Stimulated activated CD8-positive, alpha-beta memory T cell treated with anti-CD3 and anti-CD28 coated beads, Interleukin-15, amount 100 ng/mL, for 24 hours (primary cell): ENCODE measurements around the gene CCDC92B.

ENCODE experiments used
- DNase-seq: peaks from one replicate; pipeline ENCODE4 v3.0.0-alpha.2; 2020; ENCODE audit warnings: low read depth

CCDC92B gene

DNA sequence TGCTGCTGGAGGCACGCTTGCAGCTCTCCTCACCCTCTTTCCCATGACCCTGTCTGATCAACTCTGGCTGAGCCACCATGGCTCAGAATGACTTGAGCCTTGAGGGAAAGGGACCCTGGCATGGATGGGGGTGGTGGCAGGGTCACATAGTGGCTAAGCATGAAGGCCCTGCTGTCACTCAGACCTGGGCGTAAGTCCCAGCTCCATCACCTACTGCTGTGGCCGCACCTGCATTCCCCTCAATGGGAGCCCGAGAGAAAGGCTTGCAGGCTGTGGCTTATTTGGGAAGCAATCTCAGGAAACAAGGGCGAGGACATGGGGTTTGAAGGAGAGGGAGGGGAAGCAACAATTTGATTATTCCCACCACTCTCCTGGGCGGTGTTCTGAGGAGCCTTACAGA is 29.0 kb upstream of the CCDC92B start:
- DNase-seq: no peak

GRCh38 chr17:2777242-2777867 is 27.9 kb upstream of the CCDC92B start:
- no peak for DNase-seq

DNA sequence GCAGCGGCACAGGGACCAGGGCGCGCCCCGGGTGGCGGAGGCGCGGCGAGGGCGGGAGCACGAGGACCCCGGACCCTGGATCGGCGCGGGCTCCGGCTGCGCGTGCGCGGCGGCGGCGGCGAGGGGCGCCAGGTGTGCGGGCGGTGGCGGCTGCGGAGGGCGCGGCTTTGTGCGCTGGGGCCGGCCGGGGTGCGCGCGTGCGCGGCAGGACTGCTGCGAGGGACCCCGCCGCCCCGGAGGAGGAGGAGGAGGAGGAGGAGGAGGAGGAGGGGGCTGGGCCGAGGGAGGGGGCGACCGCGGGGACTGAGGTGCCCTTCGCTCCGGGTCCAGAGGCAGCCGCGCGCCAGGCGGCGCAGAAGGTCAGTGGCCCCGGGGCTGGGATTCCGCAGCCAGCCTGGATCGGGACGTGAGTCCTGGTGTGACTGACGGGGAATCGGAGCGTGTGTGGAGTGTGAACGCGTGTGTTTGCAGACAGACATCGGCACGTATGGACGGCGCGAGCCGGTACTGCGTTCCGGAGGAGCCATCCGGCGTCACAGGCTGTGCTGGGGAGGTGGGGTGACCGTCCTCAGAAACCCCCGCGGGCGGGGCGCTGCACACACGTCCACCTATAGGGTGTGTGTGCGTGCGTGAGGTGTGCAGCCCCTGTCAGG is 27.3 kb upstream of the CCDC92B start:
- no peak for DNase-seq

DNA sequence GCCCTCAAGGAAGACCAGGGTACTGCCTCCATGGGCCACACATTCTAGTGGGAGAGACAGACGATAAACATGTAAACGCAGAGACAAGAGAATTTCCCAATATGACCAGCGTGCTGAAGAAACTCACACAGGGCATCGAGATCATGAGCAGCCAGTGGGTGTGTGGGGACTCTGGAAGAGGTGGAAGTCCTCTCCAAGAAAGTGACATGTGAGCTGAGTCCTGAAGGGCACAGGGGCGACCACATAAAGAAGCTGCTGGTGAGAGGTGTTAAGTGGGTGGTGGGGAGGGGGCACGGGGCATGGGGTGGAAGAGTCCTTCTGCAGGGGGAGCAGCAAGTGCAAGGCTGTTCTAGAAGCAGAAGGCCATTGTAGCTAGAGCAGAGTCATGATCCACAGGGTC is 25.8 kb upstream of the CCDC92B start:
- DNase-seq: no peak

DNA sequence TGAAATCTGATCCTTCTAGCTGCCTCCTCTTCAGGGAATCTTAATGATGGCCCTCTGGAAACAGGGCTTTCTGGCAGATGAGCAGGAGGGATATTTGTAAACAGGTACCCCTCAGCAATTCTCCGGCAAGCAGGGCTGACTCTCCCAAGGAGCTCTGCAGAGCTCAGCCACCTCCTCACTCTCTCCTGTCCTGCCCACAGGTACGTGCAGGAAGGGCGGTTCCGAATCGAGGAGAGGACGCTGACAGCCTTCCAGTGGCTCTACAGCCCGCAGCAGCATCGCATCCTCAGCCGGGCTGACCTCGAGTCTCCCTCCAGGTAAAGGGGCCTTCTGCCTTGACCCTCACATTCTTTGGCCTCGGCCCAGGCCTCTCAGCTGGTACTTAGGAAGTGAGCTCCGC is 20.7 kb upstream of the CCDC92B start:
- DNase-seq: no peak

- DNase-seq: no peak
Measured at GRCh38 chr17:2758870-2759269, 9.4 kb upstream of the CCDC92B start.

DNA sequence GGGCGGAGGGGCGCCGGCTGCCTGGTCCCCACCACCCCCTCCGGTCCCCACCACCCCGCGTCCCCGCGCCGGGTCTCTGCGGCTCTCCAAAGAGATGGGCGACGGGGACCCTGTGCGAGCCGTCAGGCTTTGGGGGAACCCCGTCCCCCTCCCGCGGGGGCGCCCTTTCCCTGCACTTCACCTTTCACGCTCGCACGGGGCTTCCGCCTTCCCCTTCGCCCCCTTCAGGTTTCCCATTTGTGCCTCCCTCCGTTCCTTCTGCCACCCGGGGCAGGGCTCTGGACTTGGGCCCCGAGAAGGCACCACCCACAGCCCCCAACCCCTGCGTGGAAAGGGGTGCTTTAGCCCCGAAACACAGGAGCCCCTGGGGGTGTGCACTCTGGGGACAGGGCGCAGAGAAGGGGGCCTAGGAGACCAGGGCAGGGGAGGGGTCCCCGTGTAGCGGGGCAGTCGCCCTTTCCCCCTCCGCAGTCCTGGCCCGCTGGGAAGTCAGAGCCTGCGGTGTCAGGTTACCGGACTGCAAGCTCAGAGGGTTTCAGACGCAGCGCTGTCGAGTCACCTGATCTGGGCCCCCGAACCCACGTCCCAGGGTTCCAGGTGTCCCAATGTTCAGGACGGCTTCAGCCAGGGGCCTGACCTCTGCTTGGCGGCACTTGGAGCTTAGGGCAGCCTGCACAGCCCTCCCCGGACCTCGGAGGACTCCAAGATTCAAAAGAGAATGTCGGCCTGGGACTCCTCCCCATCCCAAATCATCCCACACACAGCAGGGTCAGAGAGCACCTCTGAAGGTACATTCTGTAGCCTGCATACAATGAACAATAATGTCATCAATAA is 6.7 kb upstream of the CCDC92B start:
- DNase-seq: no peak

GRCh38 chr17:2751491-2751890 is 2.0 kb upstream of the CCDC92B start:
- no peak for DNase-seq

GRCh38 chr17:2750721-2751120 is 1.3 kb upstream of the CCDC92B start:
- DNase-seq: no peak

GRCh38 chr17:2749784-2750181 is 331 bp upstream of the CCDC92B start:
- DNase-seq: peak; percentile 64

- no peak for DNase-seq
Measured at GRCh38 chr17:2745317-2746037, 4.0 kb downstream of the CCDC92B start.

- DNase-seq: no peak
Measured at GRCh38 chr17:2737693-2738092, 11.8 kb downstream of the CCDC92B start.

DNA sequence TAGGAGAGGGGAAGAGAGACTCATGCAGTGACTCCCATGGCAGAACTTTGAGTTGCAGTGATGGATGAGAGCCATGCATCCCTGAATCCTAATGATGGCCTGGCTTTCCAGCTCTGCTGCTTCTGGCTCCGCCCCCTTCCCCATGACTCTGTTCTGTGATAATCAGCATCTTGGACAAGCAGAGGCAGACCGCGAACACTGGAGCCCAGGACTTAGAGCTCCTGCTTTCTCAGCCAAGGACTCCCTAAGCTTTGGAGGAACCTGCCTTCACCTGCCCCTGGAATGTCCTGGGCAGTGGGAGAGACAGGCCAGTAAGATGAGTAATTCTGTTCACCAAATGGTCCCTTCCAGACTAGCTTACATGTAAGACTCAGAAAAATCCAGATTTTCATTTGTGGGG is 12.5 kb downstream of the CCDC92B start:
- DNase-seq: no peak

DNA sequence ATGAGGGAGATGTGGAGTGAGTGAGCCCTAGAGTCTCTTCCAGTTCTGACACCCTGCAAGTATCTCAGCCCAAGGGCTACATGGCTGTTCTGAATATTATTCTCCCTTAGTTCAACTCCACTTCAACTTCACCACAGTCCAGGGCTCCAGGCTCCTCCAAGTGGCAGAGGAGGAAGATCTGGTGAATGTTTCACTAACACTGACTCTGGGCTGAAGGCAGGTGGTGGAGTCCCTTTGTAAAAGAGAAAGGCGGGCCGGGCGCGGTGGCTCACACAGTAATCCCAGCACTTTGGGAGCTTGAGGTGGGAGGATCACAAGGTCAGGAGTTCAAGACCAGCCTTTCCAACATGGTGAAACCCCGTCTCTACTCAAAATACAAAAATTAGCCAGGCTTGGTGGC is 13.6 kb downstream of the CCDC92B start:
- DNase-seq: no peak

GRCh38 chr17:2734939-2735338 is 14.5 kb downstream of the CCDC92B start:
- DNase-seq: no peak

GRCh38 chr17:2731807-2732206 is 17.6 kb downstream of the CCDC92B start:
- no peak for DNase-seq

GRCh38 chr17:2730764-2731353 is 18.6 kb downstream of the CCDC92B start:
- DNase-seq: no peak

DNA sequence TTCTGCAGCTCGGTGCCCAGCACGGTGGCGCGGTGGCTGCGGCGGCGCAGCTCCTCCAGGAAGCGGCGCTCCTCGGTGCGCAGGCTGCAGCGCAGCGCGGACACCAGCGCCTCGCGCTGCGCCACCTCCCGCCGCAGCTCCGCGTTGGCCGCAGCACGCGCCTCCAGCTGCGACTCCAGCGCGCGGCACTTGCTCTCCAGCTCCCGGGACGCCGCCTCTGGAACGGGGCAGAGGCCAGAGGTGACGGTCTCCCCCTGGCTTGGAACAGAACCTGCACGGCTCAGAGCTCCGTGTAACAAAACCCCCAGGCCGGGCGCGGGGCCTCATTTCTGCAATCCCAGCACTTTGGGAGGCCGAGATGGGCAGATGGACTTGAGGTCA is 24.7 kb downstream of the CCDC92B start:
- DNase-seq: no peak

GRCh38 chr17:2723997-2724783 is 25.3 kb downstream of the CCDC92B start:
- no peak for DNase-seq

DNA sequence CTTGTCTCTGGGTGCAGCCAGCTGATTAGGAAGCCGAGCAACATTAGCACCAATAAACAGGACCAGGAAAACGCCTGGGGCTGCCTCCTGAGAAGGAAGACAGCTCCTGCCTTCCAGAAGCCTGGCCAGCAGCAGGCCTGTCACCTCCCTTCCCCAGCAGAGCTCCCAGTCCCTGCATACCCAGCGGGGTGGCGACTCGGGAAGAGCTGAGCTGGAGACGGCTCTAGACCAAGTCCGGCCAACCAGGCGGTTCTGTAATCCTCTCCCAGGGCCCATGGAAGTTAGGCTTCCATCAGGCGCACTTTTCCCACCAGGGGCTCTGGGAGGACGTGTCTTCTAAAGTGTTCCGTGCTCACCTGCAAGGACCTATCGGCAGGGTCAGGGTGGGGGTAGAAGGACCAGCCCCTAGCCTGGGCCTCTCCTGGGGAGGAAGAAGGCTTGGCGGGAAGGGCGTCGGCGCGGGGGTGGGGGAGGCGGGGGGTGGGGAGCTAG is 25.9 kb downstream of the CCDC92B start:
- no peak for DNase-seq

DNA sequence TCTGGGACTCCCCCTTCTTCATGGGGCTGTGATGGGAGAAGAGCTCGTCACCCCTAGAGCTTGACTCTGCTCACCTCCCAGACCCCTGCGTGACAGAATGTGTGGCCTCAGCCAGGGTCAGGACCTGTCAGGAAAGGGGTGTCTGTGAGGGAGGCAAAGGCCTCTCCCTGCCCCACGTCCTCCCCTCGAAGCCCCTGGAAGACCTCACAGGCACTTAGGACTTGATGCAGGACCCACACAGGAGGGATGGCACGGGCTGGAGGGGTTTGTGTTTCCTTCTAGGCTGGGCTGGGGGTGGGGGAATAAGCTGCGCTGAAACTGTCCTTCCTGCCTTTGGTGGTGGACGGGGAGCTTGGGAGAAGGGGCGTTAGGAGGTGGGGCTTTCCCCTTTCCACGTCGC is 26.8 kb downstream of the CCDC92B start:
- DNase-seq: no peak
